ENCODE data around the gene HNRNPR. TPM values are rescaled to one million over a fixed set of nuclear protein-coding genes. Genes with fewer than 3 reads are reported as not detected.
"Not testable (repeated sequence)": the region's sequence is repeated elsewhere in the genome, so short reads cannot be mapped to it uniquely, and the experiment has no call there.

The HNRNPR gene
- total RNA-seq, 1 experiment from 2014 or later: 194 TPM

DNA sequence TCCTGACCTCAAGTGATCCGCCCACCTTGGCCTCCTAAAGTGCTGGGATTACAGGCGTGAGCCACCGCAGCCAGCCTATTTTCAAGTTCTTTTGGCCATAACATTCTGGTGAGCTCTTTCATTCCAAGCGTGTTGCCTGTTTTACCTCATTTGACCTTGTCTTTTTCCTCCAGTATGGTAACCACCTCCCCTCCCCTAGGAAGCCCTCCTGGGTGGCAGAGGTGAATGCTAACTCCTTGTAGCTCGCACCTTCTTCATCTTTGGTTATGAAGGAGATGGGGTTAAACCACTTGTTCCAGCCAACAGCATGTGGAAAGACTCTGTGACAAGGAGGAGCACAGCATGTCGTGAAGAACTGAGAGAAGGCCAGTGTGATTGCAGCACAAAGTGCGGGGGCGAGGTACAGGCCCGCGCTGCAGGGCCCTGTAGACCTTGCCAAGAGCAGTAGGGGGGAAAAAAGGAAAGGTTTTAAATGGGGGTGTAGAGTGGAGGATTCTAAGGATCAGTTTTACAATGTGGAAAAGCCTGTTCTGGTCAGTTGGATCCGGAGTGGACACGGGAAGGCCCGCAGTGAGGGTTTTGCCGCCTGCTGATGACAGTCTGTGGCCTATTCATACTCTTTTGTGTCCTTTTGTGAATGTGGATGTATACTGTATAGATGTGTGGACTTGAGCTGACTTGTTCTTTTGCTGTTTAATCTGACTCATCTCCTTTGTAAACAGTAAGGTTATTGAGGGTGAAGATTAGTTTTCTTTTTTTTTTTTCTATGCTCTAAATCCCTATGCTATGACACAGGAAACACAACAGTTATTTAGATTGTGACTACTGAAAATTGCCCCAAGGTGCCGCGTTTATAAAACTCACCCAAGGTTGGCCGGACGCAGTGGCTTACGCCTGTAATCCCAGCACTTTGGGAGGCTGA, 33.1 kb upstream of the HNRNPR start (continued):
- no peak for TF ChIP-seq ZBTB33 (IDR thresholded peaks at IDR 0.05; ENCODE audit: extremely low read depth, insufficient replicate concordance, low read length)

GRCh38 chr1:23374079-23374735, 30.1 kb upstream of the HNRNPR start:
- POLR2A ChIA-PET; H4K20me1 ChIP-seq (ENCODE audit: insufficient read depth); CTCF ChIA-PET; H3K27ac ChIP-seq (ENCODE audit: low read depth, low read length); BruUV-seq (replicated peaks); H3K9me2 ChIP-seq (ENCODE audit: insufficient read depth); H3K4me2 ChIP-seq (ENCODE audit: low read length); H2AFZ ChIP-seq (ENCODE audit: low read depth, low read length, poor library complexity, severe bottlenecking); H3K4me3 ChIP-seq (replicated peaks in 1 of 2; ENCODE audit: low read depth in 1 of 2, low read length in 2 of 2); ATAC-seq; H3K9me3 ChIP-seq (ENCODE audit: control insufficient read depth in 1 of 2, insufficient read depth in 1 of 2, low read depth in 1 of 2, low read length in 2 of 2); DNase-seq (ENCODE audit: low read depth, low spot score); RAD21 ChIA-PET (ENCODE audit: low non-redundant PET in 1 of 2, low total read pairs in 2 of 2, uncharacterized antibody in 2 of 2, unreplicated experiment in 2 of 2); H3K27me3 ChIP-seq (ENCODE audit: insufficient read depth, low read length); H3K36me3 ChIP-seq (ENCODE audit: control insufficient read depth in 1 of 2, insufficient read depth in 2 of 2, low read length in 2 of 2); intact Hi-C loops (cut with micrococcal nuclease); H3K9ac ChIP-seq (ENCODE audit: low read length): not testable (repeated sequence)
- peaks cover 45 to 46% of the 10 kb centered on the region in 2 experiments for H3K4me1 ChIP-seq (ENCODE audit: control insufficient read depth in 1 of 2, insufficient read depth in 2 of 2, low read length in 2 of 2)
- peaks cover 13% of the 10 kb centered on the region for H3K79me2 ChIP-seq (ENCODE audit: insufficient read depth, low read length)
